GM18867 (cell line): Measurements from ENCODE around the gene SRPK3.
"Not testable (repeated sequence)": the region's sequence is repeated elsewhere in the genome, so short reads cannot be mapped to it uniquely, and the experiment has no call there.

Experiments
- ATAC-seq: cut with Tn5 transposase; IDR thresholded peaks from one replicate; pipeline ENCODE4 v1.9.1; 2021; ENCODE audit warnings: mild to moderate bottlenecking, moderate library complexity; ENCODE audit not compliant: unreplicated experiment

Gene SRPK3

GRCh38 chrX:153804100-153804595, 23.3 kb downstream of the SRPK3 start:
- ATAC-seq, result no peak

- no peak for ATAC-seq
Observed at GRCh38 chrX:153804621-153805020, 23.8 kb downstream of the SRPK3 start.

GRCh38 chrX:153805436-153805835, 24.6 kb downstream of the SRPK3 start:
- no peak for ATAC-seq

GRCh38 chrX:153806999-153807575, 26.2 kb downstream of the SRPK3 start:
- ATAC-seq, result no peak

DNA sequence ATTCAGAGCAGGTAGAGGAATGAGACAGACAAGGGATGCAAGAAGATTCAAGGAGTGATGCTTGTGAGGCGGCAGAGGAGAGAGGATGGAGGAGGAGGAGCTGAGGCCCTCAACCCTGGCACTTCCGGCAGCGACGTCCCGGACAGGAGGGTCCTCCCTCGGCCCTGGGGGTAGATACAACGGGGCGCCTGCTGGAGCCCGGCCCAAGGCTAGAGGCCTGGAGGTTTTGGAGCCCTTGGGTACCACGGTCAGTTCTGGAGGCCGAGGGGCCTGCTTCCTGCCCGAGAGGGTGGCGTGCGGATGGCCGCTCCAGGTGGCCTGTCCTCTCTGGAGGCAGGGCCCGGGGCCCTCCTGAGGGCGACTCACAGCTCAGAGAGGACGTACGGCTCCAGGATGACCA, 27.1 kb downstream of the SRPK3 start:
- no peak for ATAC-seq

GRCh38 chrX:153812220-153812619, 31.4 kb downstream of the SRPK3 start:
- ATAC-seq, result no peak

- no peak for ATAC-seq
Observed at GRCh38 chrX:153813161-153813560, 32.3 kb downstream of the SRPK3 start.

GRCh38 chrX:153814591-153815315, 33.9 kb downstream of the SRPK3 start:
- ATAC-seq, result no peak

DNA sequence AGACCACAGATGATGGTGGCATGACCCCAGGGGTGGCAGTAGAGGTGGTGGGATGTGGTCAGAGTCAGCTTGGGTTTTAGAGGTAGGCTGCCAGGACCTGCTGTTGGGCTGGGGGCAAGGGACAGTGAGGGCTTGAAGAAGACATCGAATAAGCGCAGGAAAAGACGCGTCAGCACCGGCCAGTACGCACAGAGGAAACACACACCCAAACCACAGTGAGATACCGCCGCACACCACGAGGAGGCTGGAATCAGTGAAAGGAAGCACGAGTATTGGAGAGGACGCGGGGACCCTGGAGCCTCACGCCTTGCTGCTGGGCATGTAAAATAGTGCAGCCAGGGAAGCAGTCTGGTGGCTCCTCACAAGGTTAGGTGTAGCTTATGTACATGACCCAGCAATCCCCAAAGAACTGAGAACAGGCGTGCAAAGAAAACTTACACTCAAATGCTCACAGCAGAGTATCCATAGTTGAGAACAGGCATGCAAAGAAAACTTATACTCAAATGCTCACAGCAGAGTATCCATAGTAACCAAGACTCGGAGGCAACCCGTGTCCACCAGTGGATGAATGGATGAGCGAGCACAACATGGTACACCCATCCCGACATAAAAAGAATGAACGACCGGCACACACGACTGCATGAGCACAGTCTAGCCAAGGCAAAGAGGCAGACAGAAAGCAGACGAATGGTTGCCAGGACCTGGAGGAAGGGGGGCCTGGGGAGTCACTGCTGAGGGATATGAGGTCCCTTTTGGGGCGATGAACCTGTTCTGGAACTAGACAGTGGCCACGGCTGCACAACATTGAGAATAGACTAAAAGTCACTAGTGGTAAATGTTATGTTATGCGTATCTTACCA, 36.2 kb downstream of the SRPK3 start:
- ATAC-seq, result no peak

DNA sequence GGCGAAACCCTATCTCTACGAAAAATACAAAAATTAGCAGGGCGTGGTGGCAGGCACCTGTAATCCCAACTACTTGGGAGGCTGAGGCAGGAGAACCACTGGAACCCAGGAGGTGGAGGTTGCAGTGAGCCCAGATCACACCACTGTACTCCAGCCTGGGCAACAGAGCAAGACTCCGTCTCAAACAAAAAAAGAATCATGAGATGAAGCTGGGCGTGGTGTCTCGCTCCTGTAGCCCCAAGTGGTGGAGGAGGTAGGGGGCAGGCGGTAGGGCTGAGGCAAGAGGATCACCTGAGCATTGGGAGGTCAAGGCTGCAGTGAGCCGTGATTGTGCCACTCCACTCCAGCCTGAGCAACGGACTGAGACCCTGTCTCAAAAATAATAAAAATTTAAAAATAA, 37.2 kb downstream of the SRPK3 start:
- not testable (repeated sequence) for ATAC-seq

DNA sequence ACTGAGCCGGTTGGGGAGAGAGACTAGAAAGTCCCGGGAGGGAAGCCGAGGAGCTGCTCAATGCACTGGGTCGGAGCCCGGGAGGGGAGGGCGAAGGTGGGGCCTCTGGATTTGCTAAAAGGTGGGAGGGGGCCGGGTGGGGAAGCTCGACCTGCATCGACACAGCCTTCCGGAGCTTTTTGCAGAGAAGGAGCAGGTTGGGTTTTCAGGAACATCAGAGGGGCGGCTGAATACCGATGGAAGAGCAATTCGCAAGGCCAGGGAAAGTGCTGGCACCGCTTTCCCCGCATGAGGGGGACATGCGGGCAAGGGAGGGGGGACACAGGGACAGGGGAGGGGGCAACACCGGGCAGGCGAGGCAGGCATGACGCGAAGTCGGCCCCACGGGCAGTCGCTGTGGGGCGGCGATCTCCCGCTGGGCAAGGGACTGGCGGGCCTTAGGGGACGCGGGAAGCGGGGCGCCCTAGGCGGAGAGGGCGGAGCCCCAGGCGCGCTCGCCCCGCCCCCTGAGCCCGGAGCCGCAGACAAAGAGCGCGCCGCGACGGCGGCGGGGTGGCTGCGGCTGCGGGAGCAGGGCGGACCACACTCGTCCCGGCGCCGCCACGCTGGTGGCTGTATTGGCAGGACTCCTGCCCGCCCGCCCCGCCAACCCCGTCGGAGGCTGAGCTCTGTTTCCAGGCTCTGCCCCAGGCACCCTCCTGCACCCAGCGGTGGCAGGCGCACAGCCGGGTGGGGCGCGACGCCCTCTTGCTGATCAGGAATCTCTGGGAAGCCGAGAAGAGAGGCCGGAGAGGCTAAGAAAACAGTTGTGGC, 37.9 kb downstream of the SRPK3 start:
- no peak for ATAC-seq

GRCh38 chrX:153819384-153820040, 38.7 kb downstream of the SRPK3 start:
- no peak for ATAC-seq

GRCh38 chrX:153820601-153821000, 39.8 kb downstream of the SRPK3 start:
- ATAC-seq, result no peak

GRCh38 chrX:153821066-153821465, 40.2 kb downstream of the SRPK3 start:
- ATAC-seq, result no peak

DNA sequence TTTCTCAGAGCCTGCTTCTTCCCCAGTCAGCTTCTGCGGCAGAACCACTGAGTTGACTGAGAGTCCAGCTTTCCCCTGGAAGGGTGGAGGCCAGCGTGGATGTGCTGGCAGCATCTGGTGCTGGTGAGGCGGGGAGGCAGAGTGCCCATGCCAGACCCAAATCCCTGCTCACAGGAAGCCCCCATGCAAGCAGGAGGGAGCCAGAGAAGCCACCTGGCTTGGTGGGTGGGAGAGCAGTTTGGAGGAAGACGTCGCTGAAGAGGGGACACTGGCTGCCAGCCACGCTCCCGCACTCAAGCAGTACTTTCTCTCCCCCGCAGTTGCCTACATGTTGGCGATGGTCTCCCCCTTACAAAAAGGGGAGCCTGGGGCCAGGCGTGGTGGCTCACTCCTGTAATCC, 43.5 kb downstream of the SRPK3 start:
- ATAC-seq, result no peak

DNA sequence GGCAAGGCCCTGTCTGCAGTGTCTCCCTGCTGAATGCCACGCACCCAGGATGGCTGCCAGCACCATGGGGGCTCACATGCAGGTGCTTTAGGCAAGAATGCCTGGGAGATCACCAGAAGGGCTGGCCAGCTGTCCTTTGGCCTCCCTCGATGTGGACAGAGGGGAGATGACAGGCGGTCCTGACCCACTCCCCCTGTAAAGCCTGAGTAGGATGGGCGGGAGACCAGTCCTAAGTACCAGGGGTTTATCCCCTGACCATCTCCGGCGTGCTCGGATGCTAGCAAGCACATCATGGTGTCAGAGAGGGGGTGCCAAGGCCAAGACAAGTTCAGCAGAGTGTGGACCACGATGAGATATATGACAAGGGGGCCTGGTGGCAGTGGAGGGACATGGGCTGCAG, 44.2 kb downstream of the SRPK3 start:
- no peak for ATAC-seq

GRCh38 chrX:153827016-153827415, 46.2 kb downstream of the SRPK3 start:
- no peak for ATAC-seq

DNA sequence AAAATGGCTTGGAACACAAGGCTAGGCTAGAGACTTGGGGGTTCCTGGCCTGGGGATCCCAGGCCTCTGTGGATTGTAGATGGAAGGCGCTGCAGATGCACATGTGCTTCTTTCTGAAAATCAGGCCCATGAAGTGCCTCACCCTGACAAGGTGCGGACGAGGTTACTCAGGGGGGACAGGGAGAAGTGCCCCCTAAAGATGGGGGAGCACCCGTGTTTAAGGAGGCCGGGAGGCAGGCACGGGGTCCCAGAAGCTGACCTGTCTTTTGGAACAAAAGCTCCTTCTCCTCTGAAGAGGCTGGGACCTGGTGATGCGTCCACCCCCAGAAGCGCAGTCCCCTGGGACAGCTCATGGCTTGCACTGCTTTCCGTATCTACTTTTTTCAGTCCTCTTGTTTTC, 47.1 kb downstream of the SRPK3 start:
- no peak for ATAC-seq

- no peak for ATAC-seq
Observed at GRCh38 chrX:153828308-153828707, 47.5 kb downstream of the SRPK3 start.
